NCI-H1417 treated with DMSO at 0.1 percent for 48 hours (cell line): ENCODE results near the gene SENP8.
"Not testable (repeated sequence)": the region's sequence is repeated elsewhere in the genome, so short reads cannot be mapped to it uniquely, and the experiment has no call there.

Source experiments
- DNase-seq: peaks from one replicate; lab custom pipeline; 2025; lab: John Stamatoyannopoulos, UW

The SENP8 gene

DNA sequence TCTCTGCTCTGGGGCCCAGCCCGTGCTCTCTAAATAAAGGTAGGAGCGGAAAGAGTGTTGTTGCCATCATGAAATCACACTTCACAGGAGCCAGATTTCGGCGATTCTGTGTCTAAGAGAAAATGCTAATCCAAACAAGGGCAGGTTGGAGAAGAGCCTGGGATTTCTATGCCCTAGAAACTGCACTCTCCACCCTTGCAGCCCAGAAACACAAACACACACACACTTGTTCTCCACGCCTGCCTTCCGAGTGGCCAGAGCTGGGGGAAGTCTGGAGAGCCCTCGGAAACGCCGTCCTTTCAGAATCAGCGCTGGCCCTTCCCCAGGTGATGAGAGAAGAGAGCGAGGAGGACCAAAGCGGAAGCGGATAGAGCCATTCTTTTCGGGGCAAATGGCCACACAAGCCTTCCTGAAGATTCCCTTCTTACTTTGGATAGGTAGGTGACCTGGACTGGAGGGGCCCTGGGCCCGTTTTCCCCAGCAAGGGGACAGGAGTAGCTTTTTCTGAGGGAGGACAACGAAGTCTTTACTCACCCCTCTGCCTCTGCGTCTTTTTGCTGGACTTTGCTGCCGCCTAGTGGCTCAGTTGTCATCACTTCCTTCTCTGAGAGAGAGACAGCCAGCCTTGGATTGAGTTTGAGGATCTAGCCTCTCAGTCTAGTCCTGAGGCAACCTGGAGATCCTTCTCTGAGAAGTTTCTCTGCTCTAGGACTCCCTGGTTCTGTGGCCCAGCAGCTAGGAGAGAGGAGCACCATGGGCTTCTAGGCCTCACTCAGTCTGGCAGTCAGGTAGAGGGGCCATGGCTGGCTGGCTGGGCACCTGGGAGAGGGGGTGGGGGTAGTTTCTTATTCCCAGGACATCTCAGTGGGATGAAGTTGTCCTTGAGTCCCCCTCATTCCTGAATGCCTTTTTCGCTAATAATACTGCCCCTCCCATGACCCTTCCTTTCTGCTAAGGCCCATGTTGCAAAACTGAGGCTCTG is 37.7 kb downstream of the SENP8 start:
- peak; percentile 76 for DNase-seq

DNA sequence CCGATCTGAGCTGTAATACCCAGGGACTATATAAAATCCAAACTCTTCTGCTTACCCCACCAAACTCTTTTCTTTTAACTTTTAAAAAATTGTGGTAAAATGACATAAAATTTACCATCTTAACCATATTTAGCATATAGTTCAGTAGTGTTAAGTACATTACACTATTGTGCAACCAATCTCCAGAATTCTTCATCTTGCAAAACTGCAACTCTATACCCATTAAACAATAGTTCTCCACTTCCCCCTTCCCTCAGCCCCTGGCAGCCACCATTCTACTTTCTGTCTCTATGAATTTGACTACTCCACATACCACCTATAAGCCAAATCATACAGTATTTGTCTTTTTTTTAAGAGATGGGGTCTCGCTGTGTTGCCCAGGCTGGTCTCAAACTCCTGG is 38.7 kb downstream of the SENP8 start:
- no peak for DNase-seq

DNA sequence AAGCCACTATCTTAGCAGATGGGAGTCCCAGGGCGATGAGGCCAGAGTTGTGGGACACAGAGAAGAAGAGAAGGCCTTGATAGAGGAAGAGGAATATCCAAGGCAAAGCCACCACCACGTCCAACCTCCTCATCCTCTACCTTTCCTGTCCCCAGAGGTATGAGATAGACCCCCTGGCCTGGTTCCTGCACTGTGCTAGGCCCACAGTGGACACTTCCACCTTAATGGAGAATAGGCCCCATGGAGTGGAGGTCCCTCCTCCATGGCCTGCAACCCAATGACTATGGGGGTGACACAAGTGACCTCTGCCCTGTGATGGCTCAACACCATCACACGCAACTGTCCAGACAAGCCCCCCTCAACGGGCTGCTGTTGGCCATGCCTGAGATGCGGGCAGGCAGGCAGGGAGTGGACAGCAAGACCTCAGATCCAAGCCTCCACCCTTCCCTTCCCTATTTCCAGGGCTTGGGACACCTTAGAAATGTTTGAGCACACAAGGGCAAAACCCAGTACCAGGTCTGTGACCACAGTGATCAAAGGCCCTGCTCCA is 42.6 kb downstream of the SENP8 start:
- no peak for DNase-seq

DNA sequence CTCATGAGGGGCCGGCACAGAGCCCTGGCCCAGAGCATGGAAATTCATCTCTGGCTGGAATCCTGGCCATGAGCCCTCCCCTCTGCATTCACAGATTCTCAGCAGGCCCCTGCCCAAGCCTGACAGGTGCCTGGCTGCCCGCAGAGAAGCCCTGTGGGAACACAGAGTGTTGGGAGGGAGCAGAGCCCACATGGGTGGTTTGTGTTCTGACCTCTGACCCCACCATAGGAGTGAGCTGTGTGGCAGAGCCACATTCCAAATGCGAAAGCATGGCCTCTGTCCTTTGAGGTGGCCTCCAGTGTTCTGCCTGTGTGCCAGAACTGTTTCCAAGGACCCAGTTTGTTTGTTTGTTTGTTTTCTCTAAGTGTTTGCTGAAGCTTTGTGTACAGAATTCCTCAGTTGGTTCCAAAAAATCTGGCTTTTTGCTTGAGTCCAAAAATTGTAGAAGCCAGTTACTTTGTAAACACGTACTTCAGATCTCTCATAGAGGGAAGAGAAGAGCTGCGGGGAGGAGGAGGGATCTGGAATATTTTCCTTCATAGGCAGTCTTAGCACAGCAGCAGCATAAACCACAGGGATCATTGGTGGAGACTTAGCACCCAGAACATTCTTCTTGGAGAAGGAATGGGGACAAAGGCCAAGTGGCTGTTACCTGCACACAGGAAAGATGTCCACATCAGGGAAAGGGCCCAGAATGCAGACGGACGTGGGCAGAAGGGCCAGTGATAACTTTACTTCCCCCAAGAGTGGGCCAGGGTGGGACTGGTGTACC is 43.3 kb downstream of the SENP8 start:
- DNase-seq = no peak

DNA sequence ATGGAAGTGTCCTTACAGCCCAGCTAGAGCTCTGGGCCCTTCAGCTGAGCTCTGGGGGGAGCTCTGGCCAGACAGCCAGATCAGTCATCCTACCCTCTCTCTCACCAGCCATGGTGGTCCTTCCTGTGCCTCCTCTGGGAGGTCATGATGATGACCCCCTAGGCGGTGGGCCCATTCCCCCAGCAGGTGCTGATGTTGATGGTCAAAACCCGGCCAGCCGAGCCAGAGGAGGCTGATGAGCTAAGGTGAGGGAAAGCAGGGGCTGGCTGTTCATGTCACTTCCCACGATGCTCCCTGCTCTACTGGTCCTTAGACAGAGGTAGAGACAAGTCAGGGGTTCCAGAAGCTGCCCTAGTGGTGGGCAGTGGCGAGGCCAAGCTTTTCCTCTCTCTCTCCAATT is 44.4 kb downstream of the SENP8 start:
- no peak for DNase-seq

DNA sequence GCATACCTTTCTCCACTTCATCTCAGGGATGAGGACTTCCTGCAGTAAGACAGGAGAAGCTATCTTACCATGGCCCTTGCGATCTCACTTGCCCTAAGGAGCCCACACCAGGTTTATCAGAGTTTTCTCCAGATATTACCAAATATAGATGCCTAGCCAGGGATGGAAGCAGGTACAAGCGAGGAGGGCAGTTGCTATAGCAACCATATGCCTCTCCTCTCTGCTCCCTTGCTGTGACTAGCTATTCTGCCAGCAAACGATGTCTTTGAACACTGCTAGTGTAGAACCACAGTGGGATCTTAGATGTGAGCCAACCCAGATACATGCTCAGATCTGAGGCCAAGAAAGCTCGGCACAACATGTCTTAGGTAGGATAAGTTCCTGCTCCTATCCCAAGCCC is 45.5 kb downstream of the SENP8 start:
- DNase-seq = no peak

DNA sequence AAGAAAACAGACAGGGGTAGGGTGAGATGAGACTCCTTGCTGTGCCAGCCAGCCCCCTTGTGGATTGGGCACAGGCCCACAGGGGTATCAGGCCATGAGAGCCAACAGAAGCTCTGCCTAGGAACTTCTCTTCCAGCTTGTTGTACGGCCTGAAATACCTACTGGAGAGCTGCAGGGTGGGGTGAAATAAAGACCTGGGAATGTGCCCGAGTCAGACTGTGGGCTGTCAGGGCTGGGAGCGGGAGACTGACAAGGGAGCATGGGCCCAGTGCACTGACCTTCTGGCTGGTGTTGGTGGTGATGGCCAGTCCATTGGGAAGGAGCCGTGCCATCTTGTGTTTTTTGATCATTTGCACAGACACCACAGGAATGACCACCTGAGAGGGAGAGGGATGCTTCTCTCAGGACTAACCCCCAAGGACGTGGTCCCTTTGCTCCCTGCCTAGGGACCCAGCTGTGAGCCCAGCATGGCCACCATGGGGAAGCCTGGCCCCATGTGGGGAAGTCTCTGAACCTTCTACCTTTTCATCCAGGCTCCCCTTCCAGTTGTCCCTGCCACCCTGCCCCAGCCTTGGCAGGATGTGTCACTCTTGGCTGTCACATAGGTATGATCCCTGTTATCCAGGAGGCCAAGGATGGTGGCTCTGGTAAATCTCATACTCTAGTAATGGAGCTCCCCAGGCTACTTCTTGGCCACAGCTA is 48.7 kb downstream of the SENP8 start:
- no peak for DNase-seq

DNA sequence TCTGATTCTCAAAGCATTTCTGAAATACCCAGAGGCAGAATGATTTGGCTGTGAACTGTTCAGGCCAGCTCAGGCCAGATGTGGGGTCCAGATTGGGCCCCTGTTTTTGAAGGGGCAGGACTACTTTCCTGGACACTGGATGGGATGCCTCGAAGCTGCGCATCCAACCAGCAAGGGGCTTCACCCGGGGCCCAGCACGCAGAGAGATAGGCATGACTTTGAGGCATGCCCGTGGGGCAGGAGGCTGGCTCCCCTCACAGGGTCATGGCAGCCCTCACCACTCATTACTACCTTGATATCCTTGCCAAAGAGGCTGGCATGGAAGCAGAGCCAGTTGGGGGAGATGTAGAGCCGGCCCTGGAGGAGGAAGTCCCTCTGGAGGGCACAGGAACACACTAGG is 49.2 kb downstream of the SENP8 start:
- DNase-seq = no peak

DNA sequence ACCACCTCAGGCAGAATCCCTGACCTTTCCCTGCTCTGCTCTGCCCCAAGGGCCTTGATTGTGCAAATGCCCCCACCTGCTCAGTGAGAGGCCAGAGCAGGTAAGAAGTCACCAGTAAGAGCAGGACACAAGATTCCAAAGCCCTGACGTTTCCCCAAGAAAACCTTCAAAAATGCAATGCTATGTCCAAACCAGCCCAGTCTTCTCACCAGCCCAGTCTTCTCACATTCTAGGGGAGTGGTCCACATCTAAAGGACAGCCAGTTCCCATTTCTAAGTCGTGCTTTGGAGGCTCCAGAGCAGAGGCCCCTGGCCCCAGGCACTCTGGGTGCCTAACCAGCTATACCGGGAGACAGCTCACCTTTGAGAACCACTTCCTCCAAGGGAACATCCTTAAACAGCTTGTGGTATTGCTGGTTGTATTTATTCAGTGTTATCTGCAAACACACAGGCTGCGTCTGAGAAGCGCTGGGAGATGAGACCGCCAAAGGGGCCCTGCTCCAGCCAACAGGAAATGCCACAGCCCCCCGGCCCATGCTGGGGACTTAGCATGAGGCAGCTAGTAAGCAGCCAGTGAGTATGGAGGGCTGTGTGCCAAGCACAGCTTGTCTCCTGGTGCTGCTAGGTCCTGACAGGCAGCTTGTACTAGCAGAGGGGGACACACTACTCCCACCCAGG is 50.1 kb downstream of the SENP8 start:
- no peak for DNase-seq

DNA sequence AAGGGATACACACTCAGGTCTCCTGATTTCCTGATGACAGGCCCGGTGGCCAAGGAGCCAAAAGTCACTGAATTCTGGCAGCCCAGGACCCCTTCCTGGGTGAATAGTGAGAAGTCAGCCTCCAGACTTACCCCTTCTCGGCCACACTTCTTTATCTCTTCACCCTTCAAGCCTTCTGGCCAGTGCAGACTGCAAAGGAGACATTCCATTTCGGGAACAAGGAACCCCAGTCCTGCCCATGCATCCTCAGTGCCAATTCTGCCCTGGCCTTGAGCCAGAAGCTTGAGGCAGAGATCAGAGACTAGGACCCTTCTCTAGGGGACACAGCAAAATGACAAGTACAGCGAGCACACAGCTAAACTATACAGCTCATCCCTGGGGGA is 50.6 kb downstream of the SENP8 start:
- DNase-seq = no peak

DNA sequence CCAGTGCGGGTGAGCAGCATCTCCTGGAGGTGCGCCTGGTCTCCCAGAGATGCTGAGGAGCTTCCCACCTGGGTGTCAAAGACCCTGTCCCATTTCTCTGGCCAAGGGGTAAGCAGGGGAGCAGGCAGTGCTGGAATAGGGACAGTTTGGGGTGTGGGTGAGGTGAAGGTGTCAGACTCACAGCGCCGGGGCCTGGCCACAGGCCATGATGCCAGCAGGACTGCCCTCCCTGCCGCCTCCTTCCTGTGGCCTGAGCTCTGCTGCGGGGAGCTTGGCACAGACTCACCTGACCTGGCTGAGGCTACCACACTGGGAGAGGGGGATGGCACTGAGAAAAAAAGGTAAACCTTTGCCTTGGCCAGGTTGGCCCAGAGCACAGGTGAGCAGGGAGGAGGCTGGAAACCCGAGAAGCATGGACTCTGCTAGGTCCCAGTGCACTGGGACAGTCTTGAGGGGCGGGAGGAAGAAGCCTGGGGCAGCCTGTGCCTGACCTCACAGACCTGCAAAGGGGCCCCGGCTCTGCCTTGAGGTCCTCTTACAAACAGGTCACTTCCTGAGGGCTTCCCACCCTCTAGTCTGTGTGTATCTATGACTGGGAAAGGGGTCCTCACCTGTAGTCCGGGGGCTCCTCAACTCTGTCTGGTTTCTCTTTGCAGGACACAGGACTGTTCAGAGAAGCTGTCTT is 51.2 kb downstream of the SENP8 start:
- no peak for DNase-seq

DNA sequence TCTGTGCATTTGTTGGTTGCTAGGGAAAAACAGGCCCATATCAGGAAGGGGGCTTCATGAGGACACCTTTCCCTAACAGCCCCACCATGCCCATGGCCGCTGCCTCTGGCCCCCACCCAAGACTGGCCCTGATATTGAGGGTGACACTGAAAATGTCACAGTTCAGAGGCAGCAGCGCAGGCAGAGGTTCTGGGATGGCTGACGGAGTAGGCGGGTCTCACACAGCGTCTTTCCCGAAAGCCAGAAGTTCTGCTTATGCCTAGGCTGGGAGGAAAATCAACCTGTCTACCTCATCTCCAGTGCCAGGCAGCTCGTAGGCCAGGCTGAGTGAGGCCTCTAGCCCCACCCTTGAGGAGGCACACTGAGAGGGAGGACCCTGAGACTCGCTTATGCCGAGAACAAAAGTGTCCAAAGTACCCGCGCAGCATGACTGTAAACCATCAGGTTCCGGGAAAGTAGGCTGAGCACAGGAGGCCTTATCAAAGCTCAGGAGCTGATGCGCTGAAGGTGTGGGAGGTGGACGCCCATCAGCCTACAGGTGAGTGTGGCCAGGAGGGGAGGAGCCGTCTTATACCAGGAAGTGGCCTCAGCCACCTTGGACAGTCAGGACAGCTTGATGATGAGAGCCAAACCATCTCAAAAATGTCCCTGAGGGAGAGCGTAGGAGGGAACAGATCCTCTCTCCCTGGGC is 51.9 kb downstream of the SENP8 start:
- no peak for DNase-seq

DNA sequence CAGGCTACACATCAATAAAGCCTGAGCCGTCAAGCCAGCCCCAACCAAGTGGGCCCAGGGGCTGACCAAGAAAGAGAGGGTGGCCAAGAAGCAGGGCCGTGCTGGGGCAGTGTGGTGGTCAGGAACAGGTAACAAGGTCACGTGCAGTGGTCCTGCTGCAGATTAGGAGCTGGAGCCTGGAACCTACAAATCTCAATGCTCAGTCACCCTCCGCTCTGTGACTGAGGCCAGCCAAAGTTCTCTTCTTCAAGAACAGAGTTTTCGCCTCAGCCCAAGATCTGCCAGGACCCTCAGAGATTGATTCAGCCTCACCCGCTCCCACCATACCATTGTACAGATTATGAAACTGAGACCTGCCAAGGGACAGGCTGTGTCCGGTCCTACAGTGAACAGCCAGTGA is 52.5 kb downstream of the SENP8 start:
- DNase-seq = no peak

DNA sequence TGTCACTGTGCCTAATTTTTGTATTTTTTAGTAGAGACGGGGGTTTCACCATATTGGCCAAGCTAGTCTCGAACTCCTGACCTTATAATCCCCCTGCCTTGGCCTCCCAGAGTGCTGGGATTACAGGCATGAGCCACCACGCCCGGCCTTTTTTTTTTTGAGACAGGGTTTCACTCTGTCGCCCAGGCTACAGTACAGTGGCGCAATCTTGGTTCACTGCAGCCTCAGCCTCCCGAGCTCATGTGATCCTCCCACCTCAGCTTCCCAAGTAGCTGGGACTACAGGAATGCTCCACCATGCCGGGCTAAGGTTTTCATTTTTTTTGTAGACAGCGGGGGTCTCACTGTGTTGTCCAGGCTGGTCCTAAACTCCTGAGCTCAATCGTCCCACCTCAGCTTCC is 53.8 kb downstream of the SENP8 start:
- not testable (repeated sequence) for DNase-seq

DNA sequence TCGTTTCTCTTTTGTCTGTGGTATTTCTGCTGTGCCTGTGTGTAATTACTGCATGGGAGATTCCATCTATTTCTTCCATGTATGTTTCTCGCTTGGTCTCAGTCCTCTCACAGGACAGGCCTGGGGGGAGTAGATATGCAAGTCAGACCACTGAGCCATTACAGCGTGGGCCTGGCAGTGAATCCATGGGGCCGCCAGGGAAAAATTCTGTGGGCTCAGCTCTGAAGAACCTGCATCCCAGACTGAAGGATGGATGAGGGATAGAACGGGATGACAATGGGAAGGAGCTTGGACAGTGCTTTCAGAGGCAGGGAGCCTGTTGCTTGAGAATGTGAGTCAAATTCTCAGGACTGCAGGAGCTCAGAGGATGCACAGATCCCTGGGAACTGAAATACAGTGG is 54.6 kb downstream of the SENP8 start:
- DNase-seq = no peak

DNA sequence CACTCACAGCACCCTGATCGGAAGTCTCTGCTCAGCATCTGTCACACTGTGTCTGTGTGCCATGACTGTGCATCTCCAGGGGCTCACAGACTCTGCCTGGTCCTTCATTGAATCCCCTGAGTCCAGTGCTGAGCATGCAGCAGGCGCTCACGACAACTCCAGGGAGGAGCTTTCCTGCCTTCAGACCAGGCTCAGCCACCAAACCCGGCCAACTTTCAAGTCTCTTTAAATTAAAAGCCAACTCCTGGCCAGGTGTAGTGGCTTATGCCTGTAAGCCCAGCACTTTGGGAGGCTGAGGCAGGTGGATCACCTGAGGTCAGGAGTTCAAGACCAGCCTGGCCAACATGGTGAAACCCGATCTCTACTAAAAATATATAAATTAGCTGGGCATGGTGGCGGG is 55.2 kb downstream of the SENP8 start:
- DNase-seq = no peak

DNA sequence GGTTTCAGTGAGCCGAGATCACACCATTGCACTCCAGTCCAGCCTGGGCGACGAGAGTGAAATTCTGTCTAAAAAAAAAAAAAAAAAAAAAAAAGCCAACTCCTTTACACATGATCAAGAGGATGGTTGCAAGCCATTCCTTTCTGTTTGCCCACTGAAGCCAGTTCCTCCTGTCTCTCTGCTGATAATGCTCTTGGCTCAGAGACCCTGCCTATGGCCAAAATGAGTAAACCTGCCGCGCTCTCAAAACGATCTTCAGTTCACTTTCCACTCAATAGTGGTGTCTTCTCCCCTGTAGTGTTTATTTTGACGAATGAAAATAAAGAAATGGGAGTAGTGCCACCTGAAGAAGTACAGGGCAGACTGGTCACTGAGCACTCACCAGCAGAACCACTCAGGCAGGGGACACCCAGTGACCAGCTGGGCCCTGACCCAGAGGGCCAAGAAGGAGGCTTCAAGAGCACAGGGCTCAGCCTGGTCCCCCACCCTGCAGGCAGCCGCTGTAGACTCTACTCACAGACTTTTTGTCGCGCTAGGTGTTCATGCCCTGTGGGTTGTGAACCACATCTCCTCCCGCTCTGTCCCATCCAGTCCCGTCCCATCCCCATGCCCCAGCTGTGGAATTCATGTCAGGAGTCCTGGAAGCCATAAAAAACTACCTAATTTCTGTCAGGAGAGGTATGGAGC is 55.8 kb downstream of the SENP8 start:
- DNase-seq = no peak

DNA sequence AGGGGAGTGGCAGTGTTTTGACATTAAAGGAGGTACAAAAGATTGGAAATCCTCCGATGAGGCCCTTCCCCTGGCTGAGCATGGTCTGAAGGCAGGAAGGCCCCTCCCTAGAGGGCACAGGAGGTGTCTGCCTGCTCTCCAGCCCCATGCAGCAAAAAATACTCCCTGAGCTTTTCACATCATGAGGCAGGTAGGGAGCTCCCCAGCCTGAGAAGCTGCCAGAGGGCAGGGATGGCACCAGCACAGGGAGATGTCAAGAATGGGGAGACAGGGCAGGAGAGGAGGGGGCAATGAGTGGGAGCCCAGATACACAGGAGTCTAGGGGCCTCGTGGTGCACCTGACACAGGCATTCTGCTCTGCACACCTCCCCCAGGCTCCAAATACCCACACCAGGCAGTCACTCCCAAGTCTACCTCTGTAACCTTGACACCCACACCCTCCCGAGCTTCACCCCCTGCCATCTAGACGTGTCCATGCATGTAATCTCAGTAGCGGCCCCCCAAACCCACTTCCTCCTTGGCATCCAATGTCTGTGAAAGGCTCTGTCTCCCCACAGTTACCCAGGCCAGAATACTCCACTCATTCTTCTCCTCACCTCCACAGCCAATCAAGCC is 56.5 kb downstream of the SENP8 start:
- DNase-seq = no peak
